ENCODE data around the gene SLC6A19.
"Not testable (repeated sequence)": the region's sequence is repeated elsewhere in the genome, so short reads cannot be mapped to it uniquely, and the experiment has no call there.

SLC6A19 gene

GRCh38 chr5:1201327-1202025, at the start of gene SLC6A19:
Gene SLC6A19, plus strand, starts transcription at chr5:1201595. Its CDS starts 56 bp downstream, at chr5:1201651.
- TF ChIP-seq GATA1 (IDR thresholded peaks at IDR 0.05; ENCODE audit: low read depth, low read length) = no peak
- peak; percentile 19 for TF ChIP-seq POLR2A (IDR thresholded peaks at IDR 0.05; ENCODE audit: low read length)
- peak; percentile 82 to 88 for DNase-seq

- no peak for DNase-seq
- no peak for TF ChIP-seq POLR2A (IDR thresholded peaks at IDR 0.05; ENCODE audit: low read length)
- TF ChIP-seq GATA1 (IDR thresholded peaks at IDR 0.05; ENCODE audit: low read depth, low read length) = no peak
These were observed 49.2 kb upstream of the SLC6A19 start for GRCh38 chr5:1152156-1152555.

- TF ChIP-seq POLR2A (IDR thresholded peaks at IDR 0.05; ENCODE audit: low read length) = no peak
- TF ChIP-seq GATA1 (IDR thresholded peaks at IDR 0.05; ENCODE audit: low read depth, low read length) = no peak
- DNase-seq = no peak
These were observed 48.6 kb upstream of the SLC6A19 start for GRCh38 chr5:1152771-1153282.

- DNase-seq = no peak
- no peak for TF ChIP-seq POLR2A (IDR thresholded peaks at IDR 0.05; ENCODE audit: low read length)
- no peak for TF ChIP-seq GATA1 (IDR thresholded peaks at IDR 0.05; ENCODE audit: low read depth, low read length)
These were observed 48.0 kb upstream of the SLC6A19 start for GRCh38 chr5:1153428-1153827.

- no peak for DNase-seq
- TF ChIP-seq GATA1 (IDR thresholded peaks at IDR 0.05; ENCODE audit: low read depth, low read length) (no peak), POLR2A (IDR thresholded peaks at IDR 0.05; ENCODE audit: low read length) (no peak)
These were observed 46.0 kb upstream of the SLC6A19 start for GRCh38 chr5:1155191-1156032.

GRCh38 chr5:1156033-1156753, 45.2 kb upstream of the SLC6A19 start:
- no peak for TF ChIP-seq POLR2A (IDR thresholded peaks at IDR 0.05; ENCODE audit: low read length)
- no peak for TF ChIP-seq GATA1 (IDR thresholded peaks at IDR 0.05; ENCODE audit: low read depth, low read length)
- no peak for DNase-seq

GRCh38 chr5:1156754-1157460, 44.5 kb upstream of the SLC6A19 start:
- DNase-seq = peak in 1 of 2 experiments; percentile 34
- no peak for TF ChIP-seq GATA1 (IDR thresholded peaks at IDR 0.05; ENCODE audit: low read depth, low read length)
- no peak for TF ChIP-seq POLR2A (IDR thresholded peaks at IDR 0.05; ENCODE audit: low read length)

- not testable (repeated sequence) for DNase-seq
These were observed 43.9 kb upstream of the SLC6A19 start for GRCh38 chr5:1157461-1157986.

- TF ChIP-seq GATA1 (IDR thresholded peaks at IDR 0.05; ENCODE audit: low read depth, low read length) (no peak), POLR2A (IDR thresholded peaks at IDR 0.05; ENCODE audit: low read length) (no peak)
- DNase-seq = no peak
These were observed 42.6 kb upstream of the SLC6A19 start for GRCh38 chr5:1158647-1159340.

GRCh38 chr5:1159341-1159675, 42.1 kb upstream of the SLC6A19 start:
- no peak for DNase-seq

GRCh38 chr5:1159774-1160406, 41.5 kb upstream of the SLC6A19 start:
- TF ChIP-seq GATA1 (IDR thresholded peaks at IDR 0.05; ENCODE audit: low read depth, low read length) = no peak
- TF ChIP-seq POLR2A (IDR thresholded peaks at IDR 0.05; ENCODE audit: low read length) = no peak
- DNase-seq = no peak

More at GRCh38 chr5:1159341-1159675, 42.1 kb upstream of the SLC6A19 start:
- TF ChIP-seq GATA1 (IDR thresholded peaks at IDR 0.05; ENCODE audit: low read depth, low read length) (no peak), POLR2A (IDR thresholded peaks at IDR 0.05; ENCODE audit: low read length) (no peak)

GRCh38 chr5:1161108-1161832, 40.1 kb upstream of the SLC6A19 start:
- DNase-seq = no peak
- no peak for TF ChIP-seq GATA1 (IDR thresholded peaks at IDR 0.05; ENCODE audit: low read depth, low read length)

Data from erythroblast (primary cell).